CD4-positive, alpha-beta T cell treated with Interleukin-21 for 1 hour (primary cell): ENCODE data around the gene NDUFAF3.
"Not testable (repeated sequence)": the region's sequence is repeated elsewhere in the genome, so short reads cannot be mapped to it uniquely, and the experiment has no call there.

Experiments used
- DNase-seq: peaks from one replicate; pipeline ENCODE4 v3.0.0-alpha.2; 2020

The NDUFAF3 gene

GRCh38 chr3:49001155-49001554 lies 20.8 kb upstream of the NDUFAF3 start:
- no peak for DNase-seq

DNA sequence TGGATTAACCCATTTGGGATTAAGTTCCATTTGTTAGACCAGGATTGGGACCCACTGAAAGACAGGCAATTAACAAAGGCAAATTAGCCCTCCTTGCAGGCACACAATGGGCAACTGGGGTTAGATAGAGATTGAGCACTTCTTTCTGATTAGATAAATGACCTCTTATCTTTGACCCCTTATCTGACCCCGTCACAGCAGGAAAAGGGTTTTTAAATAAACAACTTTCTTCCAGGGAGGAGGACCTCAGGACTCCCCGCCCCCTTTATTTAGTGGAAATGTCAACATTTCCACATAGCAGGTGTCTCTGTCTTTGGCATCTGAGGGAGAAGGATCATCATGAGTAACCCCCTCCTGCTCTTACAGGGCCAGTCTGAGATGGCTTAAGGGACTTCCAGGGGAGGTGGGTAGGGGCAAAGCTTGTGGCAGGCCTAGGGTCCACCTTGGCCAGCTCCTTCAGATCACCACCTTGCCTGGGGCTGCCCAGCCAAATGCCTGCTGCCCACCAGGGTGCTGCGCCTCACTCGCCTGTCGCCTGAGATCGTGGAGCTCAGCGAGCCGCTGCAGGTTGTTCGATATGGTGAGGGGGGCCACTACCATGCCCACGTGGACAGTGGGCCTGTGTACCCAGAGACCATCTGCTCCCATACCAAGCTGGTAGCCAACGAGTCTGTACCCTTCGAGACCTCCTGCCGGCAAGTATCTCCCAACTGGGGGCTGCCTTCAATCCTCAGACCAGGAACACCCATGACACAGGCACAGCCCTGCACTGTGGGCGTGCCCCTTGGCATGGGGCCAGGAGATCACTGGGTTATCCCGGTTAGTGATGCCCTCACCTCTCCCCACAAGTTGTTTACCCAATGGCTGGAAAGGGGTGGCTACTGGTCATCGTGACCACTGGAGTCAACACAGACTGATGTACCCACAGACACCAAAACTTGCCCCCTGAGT lies 17.3 kb upstream of the NDUFAF3 start:
- DNase-seq = no peak

- DNase-seq = no peak
Measured at GRCh38 chr3:49005303-49005680, 16.6 kb upstream of the NDUFAF3 start.

GRCh38 chr3:49005998-49006397 lies 15.9 kb upstream of the NDUFAF3 start:
- no peak for DNase-seq

DNA sequence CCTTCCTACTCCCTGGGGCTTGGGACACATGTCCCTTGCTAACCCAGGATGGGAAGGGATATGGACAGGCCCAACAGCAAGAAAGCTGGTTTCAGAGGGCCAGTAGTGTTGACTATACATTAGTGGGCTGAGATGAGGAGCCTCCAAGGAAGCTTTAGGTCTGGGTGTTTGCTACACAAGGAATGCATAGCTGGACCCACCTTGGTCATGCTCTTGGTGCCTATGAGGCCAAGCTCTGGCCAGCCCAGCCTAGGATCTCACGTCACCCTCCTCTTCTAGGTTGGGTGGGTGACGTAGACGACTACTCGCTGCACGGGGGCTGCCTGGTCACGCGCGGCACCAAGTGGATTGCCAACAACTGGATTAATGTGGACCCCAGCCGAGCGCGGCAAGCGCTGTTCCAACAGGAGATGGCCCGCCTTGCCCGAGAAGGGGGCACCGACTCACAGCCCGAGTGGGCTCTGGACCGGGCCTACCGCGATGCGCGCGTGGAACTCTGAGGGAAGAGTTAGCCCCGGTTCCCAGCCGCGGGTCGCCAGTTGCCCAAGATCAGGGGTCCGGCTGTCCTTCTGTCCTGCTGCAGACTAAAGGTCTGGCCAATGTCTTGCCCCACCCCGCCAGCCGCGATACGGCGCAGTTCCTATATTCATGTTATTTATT lies 15.4 kb upstream of the NDUFAF3 start:
- no peak for DNase-seq

DNA sequence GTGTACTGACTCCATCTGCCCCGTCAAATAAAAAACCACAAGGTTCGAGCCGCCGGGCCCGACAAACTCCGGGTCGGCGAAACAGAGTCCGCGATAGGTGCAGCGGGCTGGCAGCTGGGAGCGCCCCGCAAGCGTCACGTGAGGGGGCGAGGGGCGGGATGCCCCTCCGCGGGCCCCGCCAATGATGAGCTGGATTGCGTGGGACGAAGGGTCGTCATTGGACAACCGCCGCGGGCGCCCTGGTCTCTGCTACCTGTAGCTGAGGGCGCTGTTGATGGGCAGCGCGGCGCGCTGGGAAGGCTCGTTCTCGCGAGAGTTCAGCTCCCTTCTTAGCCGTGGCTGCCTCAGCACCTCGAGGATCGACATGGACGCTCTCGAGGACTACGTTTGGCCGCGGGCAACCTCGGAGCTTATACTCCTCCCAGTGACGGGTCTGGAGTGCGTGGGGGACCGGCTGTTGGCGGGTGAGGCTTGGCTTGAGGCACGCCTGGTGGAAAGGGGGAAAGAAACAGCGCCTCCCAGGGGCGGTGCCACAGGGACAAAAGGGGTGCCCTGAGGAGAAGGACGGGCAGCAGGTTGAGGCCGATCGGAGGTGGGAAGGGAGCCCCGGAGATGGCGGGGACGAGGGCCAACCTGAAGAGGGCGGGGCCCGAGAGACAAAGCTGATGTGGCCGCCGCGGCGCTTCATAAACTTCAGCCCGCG lies 14.7 kb upstream of the NDUFAF3 start, which contains the start of gene WDR6:
TSS of gene WDR6 (plus strand) at position 324 of the 703 bp plus-strand sequence. CDS start at position 365, 41 bp downstream.
- peak; percentile 98 for DNase-seq

DNA sequence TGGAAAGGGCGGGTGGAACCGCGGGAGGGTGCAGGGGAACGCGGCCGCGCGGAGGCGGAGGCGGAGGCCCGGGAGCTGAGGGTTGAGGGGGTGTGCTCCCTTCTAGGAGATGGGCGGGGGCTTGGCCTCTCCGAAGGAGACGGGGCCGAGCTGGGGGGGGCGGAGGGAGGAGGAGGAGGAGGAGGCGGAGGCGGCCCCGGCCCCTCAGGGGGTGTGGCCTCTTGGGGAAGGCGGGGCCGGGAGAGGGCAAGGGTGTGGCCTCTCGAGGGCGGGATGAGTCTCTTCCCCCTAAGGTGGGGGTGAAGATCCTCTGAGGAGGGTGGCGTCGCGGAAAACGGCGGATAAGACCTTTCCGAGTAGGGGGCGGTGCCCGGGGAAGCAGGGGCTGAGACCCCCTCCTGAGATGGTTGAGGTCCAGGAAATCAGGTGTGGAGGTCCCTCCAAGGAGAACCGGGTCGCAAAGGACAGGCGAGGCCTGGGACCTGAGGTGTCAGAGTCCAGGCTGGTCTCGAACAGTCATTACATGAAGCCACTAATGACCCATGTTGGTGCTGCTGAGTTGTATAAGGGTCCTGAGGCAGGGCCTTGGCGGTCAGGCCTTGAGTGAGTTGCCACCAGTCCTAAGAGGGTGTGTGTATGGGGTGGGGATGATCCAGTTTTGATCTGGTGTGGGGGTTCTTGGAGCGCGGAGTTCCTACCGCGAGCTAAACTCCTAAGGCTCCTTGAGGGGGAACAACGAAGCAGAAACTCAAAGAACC lies 14.0 kb upstream of the NDUFAF3 start:
- peak; percentile 92 for DNase-seq

GRCh38 chr3:49008627-49009026 lies 13.3 kb upstream of the NDUFAF3 start:
- not testable (repeated sequence) for DNase-seq

DNA sequence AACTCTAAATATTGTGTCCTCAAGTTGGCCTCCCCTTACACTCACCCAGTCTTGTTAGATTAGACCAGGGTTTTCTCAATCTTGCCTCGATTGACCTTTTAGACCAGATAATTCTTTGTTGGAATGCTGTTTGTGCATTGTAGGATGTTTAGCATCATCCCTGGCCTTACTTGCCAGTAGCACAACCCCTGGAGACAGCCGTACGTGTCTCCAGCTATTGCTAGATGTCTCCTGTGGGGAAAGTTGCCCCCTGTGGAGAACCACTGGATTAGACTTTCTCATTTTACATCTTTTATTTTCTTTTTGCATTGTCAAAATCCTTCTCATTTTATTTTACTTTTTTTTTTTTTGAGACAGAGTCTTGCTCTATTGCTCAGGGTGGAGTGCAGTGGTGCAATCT lies 12.5 kb upstream of the NDUFAF3 start:
- DNase-seq = no peak

DNA sequence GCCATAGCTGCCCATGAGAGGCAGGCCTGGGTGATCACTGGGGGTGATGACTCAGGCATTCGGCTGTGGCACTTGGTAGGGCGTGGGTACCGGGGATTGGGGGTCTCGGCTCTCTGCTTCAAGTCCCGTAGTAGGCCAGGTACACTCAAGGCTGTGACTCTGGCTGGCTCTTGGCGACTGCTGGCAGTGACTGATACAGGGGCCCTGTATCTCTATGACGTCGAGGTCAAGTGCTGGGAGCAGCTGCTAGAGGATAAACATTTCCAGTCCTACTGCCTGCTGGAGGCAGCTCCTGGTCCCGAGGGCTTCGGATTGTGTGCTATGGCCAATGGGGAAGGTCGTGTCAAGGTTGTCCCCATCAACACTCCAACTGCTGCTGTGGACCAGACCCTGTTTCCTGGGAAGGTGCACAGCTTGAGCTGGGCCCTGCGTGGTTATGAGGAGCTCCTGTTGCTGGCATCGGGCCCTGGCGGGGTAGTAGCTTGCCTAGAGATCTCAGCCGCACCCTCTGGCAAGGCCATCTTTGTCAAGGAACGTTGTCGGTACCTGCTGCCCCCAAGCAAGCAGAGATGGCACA lies 9.4 kb upstream of the NDUFAF3 start:
- no peak for DNase-seq

GRCh38 chr3:49013113-49013737 lies 8.7 kb upstream of the NDUFAF3 start:
- no peak for DNase-seq

- peak; percentile 67 for DNase-seq
Measured at GRCh38 chr3:49013738-49014660, 7.9 kb upstream of the NDUFAF3 start.

DNA sequence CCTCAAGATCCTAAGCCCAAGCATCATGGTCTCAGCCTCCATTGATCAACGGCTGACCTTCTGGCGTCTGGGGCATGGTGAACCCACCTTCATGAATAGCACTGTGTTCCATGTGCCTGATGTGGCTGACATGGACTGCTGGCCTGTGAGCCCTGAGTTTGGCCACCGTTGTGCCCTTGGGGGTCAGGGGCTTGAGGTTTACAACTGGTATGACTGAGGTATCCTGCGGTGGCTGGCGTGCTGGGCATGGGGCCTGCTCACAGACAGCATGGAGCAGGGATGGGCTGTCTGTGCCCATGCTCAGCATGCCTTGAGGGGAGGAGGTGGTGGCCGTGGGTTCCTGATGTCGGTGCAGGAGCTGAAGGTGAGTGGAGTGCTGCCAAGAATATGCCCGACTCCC lies 6.8 kb upstream of the NDUFAF3 start:
- no peak for DNase-seq

DNA sequence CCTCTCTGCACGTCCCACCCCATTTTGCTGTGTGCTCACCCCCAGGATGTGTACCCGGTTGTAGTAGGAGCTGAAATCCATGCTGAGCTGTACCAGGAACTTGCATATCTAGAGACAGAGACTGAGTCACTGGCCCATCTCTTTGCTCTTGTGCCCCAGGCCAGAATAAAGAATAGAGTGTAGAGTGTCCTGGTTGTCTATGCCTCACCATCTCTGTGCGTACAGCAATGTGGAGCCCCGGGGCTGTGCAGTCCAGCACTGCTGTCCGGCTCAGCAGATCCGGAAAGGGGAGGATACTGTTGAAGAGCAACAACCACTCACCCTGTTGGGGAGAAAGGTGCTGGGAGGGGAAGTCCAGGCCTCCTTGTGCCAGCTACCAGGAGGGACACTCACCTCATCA lies 6.2 kb upstream of the NDUFAF3 start:
- no peak for DNase-seq

DNA sequence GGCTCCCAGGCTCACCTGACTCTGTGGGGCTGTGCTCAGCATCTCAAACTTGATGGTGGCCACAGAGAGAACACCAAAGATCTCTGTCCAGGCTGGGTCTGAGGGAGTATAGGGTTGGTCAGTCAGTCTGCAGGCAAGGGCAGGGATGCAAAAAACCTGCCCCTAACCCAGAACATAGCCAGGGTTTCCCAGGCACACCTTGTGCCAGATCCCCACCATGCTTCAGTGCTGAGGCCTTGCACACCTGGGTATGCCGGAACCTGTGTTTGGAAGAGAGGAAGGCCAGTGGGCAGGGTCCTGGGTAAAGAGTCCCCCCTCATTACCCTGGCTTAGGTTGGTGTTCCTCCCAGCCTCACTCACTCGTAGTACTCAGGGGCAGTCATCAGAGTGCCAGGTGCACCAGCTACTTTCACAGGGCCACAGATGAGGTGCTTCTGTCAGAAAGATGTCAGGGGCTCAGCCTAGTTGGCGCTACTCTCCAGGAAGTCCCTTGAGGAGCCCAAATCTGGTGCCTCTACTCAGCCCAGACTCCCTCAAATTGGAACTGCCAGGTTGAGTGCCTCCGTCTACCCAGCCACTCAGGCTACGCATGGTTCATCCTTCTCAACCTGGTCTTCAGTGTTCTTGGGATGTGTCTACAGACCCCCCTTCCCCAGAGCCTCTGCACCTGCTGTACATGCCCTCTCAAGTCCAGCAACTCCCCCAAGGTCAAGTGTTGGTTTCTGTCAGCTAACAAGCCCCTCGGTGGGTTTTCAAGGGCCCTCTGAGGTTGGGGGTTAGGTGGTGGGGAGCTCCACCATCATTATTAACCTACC lies 5.3 kb upstream of the NDUFAF3 start:
- DNase-seq = no peak

DNA sequence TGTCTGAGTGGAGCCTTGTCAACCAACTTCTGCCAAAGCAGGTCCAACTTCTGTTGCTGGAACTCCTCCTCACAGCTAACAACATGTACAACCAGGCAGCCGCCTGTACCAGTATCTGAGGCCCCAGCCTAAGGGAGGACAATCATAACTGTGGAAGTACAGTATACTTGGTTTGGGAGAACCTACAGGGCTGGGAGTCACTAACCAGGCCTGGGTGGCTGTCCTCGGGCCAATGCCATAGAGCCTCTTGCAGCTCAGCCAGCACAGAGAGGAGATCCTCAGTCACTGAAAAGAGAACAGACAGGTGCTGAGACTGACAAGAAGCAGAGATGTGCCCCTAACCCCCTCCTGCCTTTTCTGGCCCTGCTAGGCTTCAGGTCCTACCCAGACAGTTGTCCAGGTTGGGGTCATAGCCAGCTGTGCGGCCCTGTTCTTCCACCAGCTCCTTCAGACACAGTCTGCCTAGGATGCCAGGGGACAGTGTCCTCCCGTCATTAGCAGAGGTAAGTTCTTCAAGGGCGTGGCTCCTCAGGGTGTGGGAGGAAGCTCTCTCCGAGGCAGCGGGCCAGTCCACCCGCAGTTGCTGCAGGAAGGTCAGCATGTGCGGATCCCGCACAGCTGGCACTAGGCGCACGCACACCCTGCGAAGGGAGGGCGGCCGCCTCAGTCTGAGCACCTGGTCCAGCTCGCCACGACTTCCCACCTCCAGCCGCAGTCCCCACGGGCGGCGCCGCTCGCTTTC lies 4.5 kb upstream of the NDUFAF3 start:
- DNase-seq = no peak

DNA sequence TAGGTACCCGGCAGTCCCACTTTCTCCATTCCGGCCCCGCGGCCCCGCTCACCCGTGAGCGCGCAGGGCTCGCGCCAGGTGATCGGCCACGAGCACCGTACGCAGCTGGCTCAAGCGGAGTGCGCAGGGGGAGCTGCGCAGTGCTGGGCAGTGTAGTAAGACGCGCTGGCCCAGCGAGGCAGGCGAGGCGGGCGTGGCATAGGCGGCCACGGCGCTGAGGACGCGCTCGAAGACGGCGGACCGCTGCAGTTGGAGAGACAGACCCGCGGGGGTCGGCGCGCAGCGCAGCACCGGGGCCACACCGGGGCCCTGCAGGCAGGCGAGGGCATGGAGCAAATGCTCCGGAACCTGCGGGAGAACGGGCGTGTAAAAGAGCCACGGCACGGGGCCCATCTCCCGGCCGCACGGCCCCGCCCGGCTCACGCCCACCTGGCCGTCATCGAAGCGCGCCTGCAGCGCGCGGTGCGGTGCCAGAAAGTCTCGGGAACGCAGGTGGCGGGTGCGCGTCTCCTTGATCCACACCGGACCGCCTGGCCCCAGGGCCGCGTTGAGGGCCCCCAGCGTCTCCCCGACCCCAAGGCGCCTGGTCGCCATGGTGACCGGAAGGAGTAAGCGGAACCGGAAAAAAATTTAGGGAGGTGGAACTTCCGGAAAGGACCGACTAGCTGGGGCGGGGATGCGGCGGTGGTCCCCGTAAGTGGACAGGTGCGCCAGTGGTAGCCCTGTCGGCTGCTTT lies 3.8 kb upstream of the NDUFAF3 start, which contains the start of gene DALRD3:
TSS of gene DALRD3 (minus strand) at position 610 of the 736 bp plus-strand sequence. CDS start at position 594, 16 bp downstream.
- DNase-seq = peak; percentile 71

DNA sequence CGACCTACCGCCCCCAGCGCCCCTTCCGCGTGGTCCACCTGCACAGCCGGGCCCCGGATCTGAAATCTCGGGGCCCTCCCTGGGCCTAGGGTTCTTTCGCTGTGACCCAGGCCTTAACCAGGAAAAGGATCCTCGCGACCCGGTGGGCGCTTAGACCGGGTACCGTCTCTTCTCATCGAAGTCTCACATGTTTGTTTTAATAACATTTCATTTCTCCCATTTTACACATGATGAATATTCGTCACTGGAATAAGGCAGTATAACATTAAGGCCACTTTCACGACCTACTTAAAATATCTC lies 3.3 kb upstream of the NDUFAF3 start:
- no peak for DNase-seq
